NCI-H128 (cell line): ENCODE data around the gene PMM2.
"Not testable (repeated sequence)": the region's sequence is repeated elsewhere in the genome, so short reads cannot be mapped to it uniquely, and the experiment has no call there.

Source experiments
- DNase-seq: peaks from one replicate; lab custom pipeline; 2025; ENCODE audit not compliant: unreplicated experiment; lab: John Stamatoyannopoulos, UW

Gene PMM2

GRCh38 chr16:8816967-8817655 is 19.5 kb downstream of the PMM2 start:
- DNase-seq = no peak

GRCh38 chr16:8818504-8819270 is 21.0 kb downstream of the PMM2 start:
- no peak for DNase-seq

- no peak for DNase-seq
Measured at GRCh38 chr16:8819411-8820034, 21.9 kb downstream of the PMM2 start.

- DNase-seq = no peak
Measured at GRCh38 chr16:8822403-8822802, 24.8 kb downstream of the PMM2 start.

- DNase-seq = no peak
Measured at GRCh38 chr16:8826278-8826879, 28.7 kb downstream of the PMM2 start.

GRCh38 chr16:8828541-8829165 is 31.0 kb downstream of the PMM2 start:
- DNase-seq = no peak

- DNase-seq = no peak
Measured at GRCh38 chr16:8831450-8831849, 33.8 kb downstream of the PMM2 start.

- DNase-seq = no peak
Measured at GRCh38 chr16:8831871-8832716, 34.5 kb downstream of the PMM2 start.

GRCh38 chr16:8832717-8833105 is 35.1 kb downstream of the PMM2 start:
- no peak for DNase-seq

- DNase-seq = not testable (repeated sequence)
Measured at GRCh38 chr16:8836797-8837196, 39.2 kb downstream of the PMM2 start.

GRCh38 chr16:8837594-8837993 is 40.0 kb downstream of the PMM2 start:
- DNase-seq = not testable (repeated sequence)

- not testable (repeated sequence) for DNase-seq
Measured at GRCh38 chr16:8842016-8842415, 44.4 kb downstream of the PMM2 start.

GRCh38 chr16:8843296-8843695 is 45.7 kb downstream of the PMM2 start:
- DNase-seq = not testable (repeated sequence)

- DNase-seq = no peak
Measured at GRCh38 chr16:8845699-8846298, 48.2 kb downstream of the PMM2 start.

GRCh38 chr16:8846401-8846932 is 48.8 kb downstream of the PMM2 start:
- DNase-seq = no peak

GRCh38 chr16:8847145-8847544 is 49.5 kb downstream of the PMM2 start:
- no peak for DNase-seq

GRCh38 chr16:8847623-8848022 is 50.0 kb downstream of the PMM2 start:
- DNase-seq = no peak

- DNase-seq = no peak
Measured at GRCh38 chr16:8848231-8848938, 50.7 kb downstream of the PMM2 start.

GRCh38 chr16:8848939-8849391 is 51.3 kb downstream of the PMM2 start:
- no peak for DNase-seq
